Left lung (tissue), 10 donors: ENCODE measurements around the gene TCP11. TPM values are rescaled to one million over a fixed set of nuclear protein-coding genes. Genes with fewer than 3 reads are reported as not detected.

Experiments used
- ATAC-seq: fragments of 200-7000 bp; cut with Tn5 transposase; one replicate; pipeline ENCODE4 v1.9.1; 2020; ENCODE audit warnings: moderate library complexity
- DNase-seq, 4 donors: peaks; one replicate each; pipeline ENCODE4 v3.0.0-alpha.2; 2013 to 2020
- H3K27ac ChIP-seq, 2 donors: fragments of 200-600 bp; sonication (generic) in 1 of 2; one replicate each; pipeline versions ENCODE4 v1.5.0 to v1.8.0; 2020 to 2021
- H3K27me3 ChIP-seq, 2 donors: fragments of 200-600 bp; sonication (generic) in 1 of 2; one replicate each; pipeline versions ENCODE4 v1.5.0 to v1.8.0; 2020 to 2021
- H3K36me3 ChIP-seq, 2 donors: fragments of 200-600 bp; sonication (generic) in 1 of 2; one replicate each; pipeline versions ENCODE4 v1.5.0 to v1.8.0; 2020 to 2021
- H3K4me1 ChIP-seq, 2 donors: fragments of 200-600 bp; one replicate each; pipeline ENCODE4 v1.8.0; 2021
- H3K4me3 ChIP-seq, 2 donors: fragments of 200-600 bp; sonication (generic) in 1 of 2; one replicate each; pipeline versions ENCODE4 v1.5.0 to v1.8.0; 2020 to 2021; ENCODE audit warnings: mild to moderate bottlenecking in 1 of 2
- H3K9me3 ChIP-seq, 2 donors: fragments of 200-600 bp; sonication (generic) in 1 of 2; one replicate each; pipeline versions ENCODE4 v1.5.0 to v1.8.0; 2020 to 2021
- intact Hi-C, 2 donors: fragments of 100-400 bp; cut with DNase I; formaldehyde crosslinking; loops; one replicate each; pipeline versions ENCODE4 v1.11.2 to v1.14.2; 2022
- polyA plus RNA-seq, 6 donors: library from polyadenylated mRNA; unstranded; fragments of 120-200 nt; gene quantifications; one replicate each; pipeline ENCODE4 v1.2.1, GENCODE V29; 2013; ENCODE audit not compliant: insufficient read length in 6 of 6
- total RNA-seq, 2 donors: library from RNA; stranded (reverse); fragmentation: NEBNext Ultra II Directional; extraction: Animal tissue kit (Norgen Biotek cat#: 25700); gene quantifications; one replicate each; pipeline ENCODE4 v1.2.1, GENCODE V29; 2021
- TF ChIP-seq, protein P1 (sequence below), 2 donors: fragments of 200-600 bp; sonication (generic) in 1 of 2; IDR thresholded peaks; one replicate each; pipeline versions ENCODE4 v1.5.0 to v1.8.0; 2021; ENCODE audit warnings: antibody characterized with exemption in 2 of 2
- donor health status: DM: no; HTN: yes; CAD: no.
- donor health status: DM: no; HTN: no; CAD: no.

The TCP11 gene
- total and polyA plus RNA-seq, 8 donors, result 0.35 to 1.6 (median 0.69) TPM; not detected in 1

GRCh38 chr6:35080016-35080680 lies 61.0 kb downstream of the TCP11 start:
- peaks cover 0 to 10% of the 10 kb centered on the region in 2 donors for H3K4me1 ChIP-seq
- H3K36me3 ChIP-seq, result peaks cover 0 to 94% of the 10 kb centered on the region in 2 donors
- no peaks in the 10 kb centered on the region for H3K27me3 ChIP-seq
- no peak overlapping the region for H3K27ac ChIP-seq
- H3K4me3 ChIP-seq, result no peak overlapping the region
- TF ChIP-seq, protein P1, sequence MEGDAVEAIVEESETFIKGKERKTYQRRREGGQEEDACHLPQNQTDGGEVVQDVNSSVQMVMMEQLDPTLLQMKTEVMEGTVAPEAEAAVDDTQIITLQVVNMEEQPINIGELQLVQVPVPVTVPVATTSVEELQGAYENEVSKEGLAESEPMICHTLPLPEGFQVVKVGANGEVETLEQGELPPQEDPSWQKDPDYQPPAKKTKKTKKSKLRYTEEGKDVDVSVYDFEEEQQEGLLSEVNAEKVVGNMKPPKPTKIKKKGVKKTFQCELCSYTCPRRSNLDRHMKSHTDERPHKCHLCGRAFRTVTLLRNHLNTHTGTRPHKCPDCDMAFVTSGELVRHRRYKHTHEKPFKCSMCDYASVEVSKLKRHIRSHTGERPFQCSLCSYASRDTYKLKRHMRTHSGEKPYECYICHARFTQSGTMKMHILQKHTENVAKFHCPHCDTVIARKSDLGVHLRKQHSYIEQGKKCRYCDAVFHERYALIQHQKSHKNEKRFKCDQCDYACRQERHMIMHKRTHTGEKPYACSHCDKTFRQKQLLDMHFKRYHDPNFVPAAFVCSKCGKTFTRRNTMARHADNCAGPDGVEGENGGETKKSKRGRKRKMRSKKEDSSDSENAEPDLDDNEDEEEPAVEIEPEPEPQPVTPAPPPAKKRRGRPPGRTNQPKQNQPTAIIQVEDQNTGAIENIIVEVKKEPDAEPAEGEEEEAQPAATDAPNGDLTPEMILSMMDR (IDR thresholded peaks at IDR 0.05), result no peak
- ATAC-seq (no peak), DNase-seq (peak in 1 of 4 donors; percentile 8)
- no peaks in the 10 kb centered on the region for H3K9me3 ChIP-seq
- intact Hi-C loops, result no loop called here

DNA sequence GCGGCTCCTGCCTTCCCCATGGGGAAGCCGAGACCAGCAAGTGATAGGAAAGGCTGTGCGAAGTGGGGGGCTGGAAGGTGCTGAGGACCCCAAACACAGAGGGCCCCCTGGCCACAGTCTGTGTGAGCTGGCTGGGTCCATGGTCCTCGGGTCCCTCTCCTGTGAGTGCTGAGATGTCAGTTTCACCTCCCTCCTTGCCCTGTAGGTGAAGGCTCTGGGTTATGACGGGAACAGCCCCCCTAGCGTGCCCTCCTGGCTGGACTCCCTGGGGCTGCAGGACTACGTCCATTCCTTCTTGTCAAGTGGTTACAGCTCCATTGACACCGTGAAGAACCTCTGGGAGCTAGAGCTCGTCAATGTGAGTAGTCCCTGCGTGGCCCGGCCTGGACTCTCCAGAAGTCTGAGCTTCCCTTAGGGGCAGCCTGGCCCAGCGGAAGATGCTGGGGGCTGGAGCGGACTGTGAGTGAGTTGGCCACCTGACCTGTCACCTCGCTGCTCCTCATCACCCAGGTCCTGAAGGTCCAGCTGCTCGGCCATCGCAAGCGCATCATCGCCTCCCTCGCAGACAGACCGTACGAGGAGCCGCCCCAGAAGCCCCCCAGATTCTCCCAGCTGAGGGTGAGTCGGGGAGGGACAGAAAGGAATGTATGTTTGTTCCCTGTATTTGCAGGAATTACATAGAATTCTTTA lies 61.7 kb downstream of the TCP11 start:
- peak in 1 of 4 donors; percentile 21 for DNase-seq
- ATAC-seq, result no peak
- Histone ChIP-seq H3K36me3 (peaks cover 0 to 92% of the 10 kb centered on the region in 2 donors), H3K27me3 (no peaks in the 10 kb centered on the region), H3K4me1 (peaks cover 0 to 10% of the 10 kb centered on the region in 2 donors), H3K9me3 (no peaks in the 10 kb centered on the region), H3K4me3 (no peak overlapping the region), H3K27ac (no peak overlapping the region)
- TF ChIP-seq, protein P1 (IDR thresholded peaks at IDR 0.05), result no peak
- intact Hi-C loops, result no loop called here

DNA sequence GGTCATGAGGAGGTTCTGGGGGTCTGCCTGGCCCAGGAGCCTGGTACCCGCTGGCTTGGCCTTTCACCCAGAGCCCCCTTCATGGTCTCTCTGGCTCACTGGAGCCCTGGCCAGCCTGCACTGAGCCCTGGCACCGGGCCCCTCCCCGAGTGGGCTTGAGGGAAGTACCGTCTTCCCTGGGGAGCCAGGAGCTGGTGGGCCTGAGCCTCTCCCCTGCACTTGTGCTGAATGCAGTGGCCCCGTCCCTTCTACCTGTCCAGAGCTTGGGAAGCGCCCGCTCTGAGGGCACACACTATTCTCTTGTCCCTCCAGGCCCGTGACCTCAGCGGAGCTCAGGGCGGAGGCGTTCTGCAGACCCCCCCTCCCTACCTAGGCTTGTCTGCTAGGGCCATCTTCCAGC lies 62.2 kb downstream of the TCP11 start:
- Histone ChIP-seq H3K36me3 (peaks cover 0 to 92% of the 10 kb centered on the region in 2 donors), H3K9me3 (no peaks in the 10 kb centered on the region), H3K4me3 (no peak overlapping the region), H3K4me1 (peaks cover 0 to 10% of the 10 kb centered on the region in 2 donors), H3K27ac (no peak overlapping the region), H3K27me3 (no peaks in the 10 kb centered on the region)
- intact Hi-C loops, result no loop called here
- TF ChIP-seq, protein P1 (IDR thresholded peaks at IDR 0.05), result no peak
- ATAC-seq, result no peak
- DNase-seq, result peak in 1 of 4 donors; percentile 13

DNA sequence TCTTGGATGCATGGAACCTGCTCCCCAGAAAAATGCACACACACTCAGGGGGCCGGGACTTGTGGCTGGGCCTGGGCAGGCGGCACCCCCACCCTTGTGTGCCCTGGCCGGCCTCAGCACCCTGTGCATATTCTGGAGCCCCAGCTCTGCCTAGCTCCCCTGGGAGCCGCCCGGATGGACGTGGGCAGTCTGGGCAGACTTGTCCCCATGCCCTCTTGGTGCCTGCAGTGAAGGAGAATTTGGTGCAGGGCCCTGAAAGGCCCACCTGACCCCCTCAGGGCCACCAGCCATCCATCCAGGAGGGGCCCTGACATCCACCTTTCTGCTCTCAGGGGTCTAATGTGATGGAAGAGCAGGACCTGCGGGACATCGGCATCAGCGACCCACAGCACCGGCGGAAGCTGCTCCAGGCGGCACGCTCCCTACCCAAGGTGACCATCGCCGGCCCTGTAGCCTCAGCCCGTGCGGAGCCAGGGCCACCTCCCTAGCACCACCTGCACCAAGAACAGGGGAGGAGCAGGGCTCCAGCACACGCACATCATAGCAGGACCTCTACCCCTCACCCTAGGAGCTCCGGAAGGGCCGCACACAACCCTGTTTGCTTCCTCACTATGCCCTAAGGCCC lies 62.8 kb downstream of the TCP11 start:
- TF ChIP-seq, protein P1 (IDR thresholded peaks at IDR 0.05), result no peak
- Histone ChIP-seq H3K4me3 (no peak overlapping the region), H3K9me3 (no peaks in the 10 kb centered on the region), H3K27ac (no peak overlapping the region), H3K27me3 (no peaks in the 10 kb centered on the region), H3K36me3 (peaks cover 0 to 91% of the 10 kb centered on the region in 2 donors), H3K4me1 (peaks cover 0 to 10% of the 10 kb centered on the region in 2 donors)
- no peak for DNase-seq
- no peak for ATAC-seq
- intact Hi-C loops, result no loop called here

- Histone ChIP-seq H3K36me3 (peaks cover 0 to 91% of the 10 kb centered on the region in 2 donors), H3K27ac (no peak overlapping the region), H3K9me3 (no peaks in the 10 kb centered on the region), H3K27me3 (no peaks in the 10 kb centered on the region), H3K4me1 (peaks cover 0 to 10% of the 10 kb centered on the region in 2 donors), H3K4me3 (no peak overlapping the region)
- ATAC-seq, result no peak
- no peak for DNase-seq
- intact Hi-C loops, result no loop called here
- TF ChIP-seq, protein P1 (IDR thresholded peaks at IDR 0.05), result no peak
Measured at GRCh38 chr6:35077713-35078105, 63.4 kb downstream of the TCP11 start.
